ENCODE results near the gene CNTFR. TPM values are rescaled to one million over a fixed set of nuclear protein-coding genes. Genes with fewer than 3 reads are reported as not detected.
A peak's percentile ranks its signal among the peaks of the same experiment; 100 is the strongest.

Gene CNTFR
- total RNA-seq, 4 donors from 2014 or later = 1.7 to 24.6 (median 15.6) TPM

GRCh38 chr9:34594177-34594576, 4.7 kb upstream of the CNTFR start:
- Histone ChIP-seq H3K27ac (peak overlapping the region in 2 of 4 donors; percentile 17 to 55), H3K9me3 (no peaks in the 10 kb centered on the region), H3K4me3 (no peak overlapping the region), H3K27me3 (peaks cover 0 to 7% of the 10 kb centered on the region in 2 donors), H3K36me3 (no peaks in the 10 kb centered on the region), H3K4me1 (peaks cover 0 to 37% (median 21%) of the 10 kb centered on the region in 4 donors)
- no peak for DNase-seq
- TF ChIP-seq CTCF (IDR thresholded peaks at IDR 0.05) = no peak
- no peak for TF ChIP-seq POLR2A (IDR thresholded peaks at IDR 0.05)

GRCh38 chr9:34592895-34593601, 3.5 kb upstream of the CNTFR start:
- peak in 1 of 3 donors; percentile 64 for DNase-seq
- Histone ChIP-seq H3K27me3 (peaks cover 0 to 18% of the 10 kb centered on the region in 2 donors), H3K27ac (peak overlapping the region in 1 of 4 donors; percentile 55), H3K9me3 (no peaks in the 10 kb centered on the region), H3K4me3 (no peak overlapping the region), H3K4me1 (peaks cover 0 to 49% (median 23%) of the 10 kb centered on the region in 4 donors), H3K36me3 (no peaks in the 10 kb centered on the region)
- no peak for TF ChIP-seq POLR2A (IDR thresholded peaks at IDR 0.05)
- no peak for TF ChIP-seq CTCF (IDR thresholded peaks at IDR 0.05)

- Histone ChIP-seq H3K27ac (no peak overlapping the region), H3K9me3 (no peaks in the 10 kb centered on the region), H3K4me1 (peaks cover 0 to 49% (median 23%) of the 10 kb centered on the region in 4 donors), H3K36me3 (no peaks in the 10 kb centered on the region), H3K27me3 (peaks cover 0 to 24% of the 10 kb centered on the region in 2 donors), H3K4me3 (peak overlapping the region in 1 of 4 donors; percentile 45)
- no peak for DNase-seq
- TF ChIP-seq POLR2A (IDR thresholded peaks at IDR 0.05) = no peak
- TF ChIP-seq CTCF (IDR thresholded peaks at IDR 0.05) = no peak
Observed at GRCh38 chr9:34591917-34592866, 2.7 kb upstream of the CNTFR start.

GRCh38 chr9:34591248-34591916, 1.9 kb upstream of the CNTFR start:
- no peaks in the 10 kb centered on the region for H3K9me3 ChIP-seq
- H3K27me3 ChIP-seq = peaks cover 0 to 24% of the 10 kb centered on the region in 2 donors
- H3K36me3 ChIP-seq = no peaks in the 10 kb centered on the region
- H3K4me1 ChIP-seq = peaks cover 0 to 49% (median 23%) of the 10 kb centered on the region in 4 donors
- peak overlapping the region; percentile 13 to 66 (median 45) for H3K4me3 ChIP-seq
- H3K27ac ChIP-seq = peak overlapping the region in 2 of 4 donors; percentile 43 to 74
- DNase-seq = peak; percentile 67 to 93 (median 92)
- TF ChIP-seq POLR2A (IDR thresholded peaks at IDR 0.05) (no peak), CTCF (IDR thresholded peaks at IDR 0.05) (peak; percentile 73 to 97 (median 94))

Data from Peyer's patch (tissue), 4 donors.